Astrocyte of the spinal cord (primary cell): Measurements from ENCODE around the gene ALPP.
"Not testable (repeated sequence)": the region's sequence is repeated elsewhere in the genome, so short reads cannot be mapped to it uniquely, and the experiment has no call there.

Experiments
- DNase-seq: peaks from one replicate; pipeline ENCODE4 v3.0.0; 2011; ENCODE audit warnings: low read depth, low spot score
- H3K4me3 ChIP-seq: 2 replicates; pipeline ENCODE4 v1.5.1; 2011; ENCODE audit warnings: low read depth, mild to moderate bottlenecking, low read length, moderate library complexity
- in situ Hi-C: cut with HindIII; loops from 2 replicates; pipeline ENCODE4 v1.10.0; 2017; ENCODE audit warnings: low sequenced_read_pairs
- TF ChIP-seq, protein P1 (sequence below): IDR thresholded peaks from 2 replicates; pipeline ENCODE4 v1.5.1; 2012; ENCODE audit warnings: low read depth, mild to moderate bottlenecking, low read length, inconsistent platforms

ALPP gene

GRCh38 chr2:232387451-232388171 is 9.1 kb downstream of the ALPP start:
- DNase-seq: no peak
- in situ Hi-C loops: no loop called here
- H3K4me3 ChIP-seq: no peak overlapping the region
- TF ChIP-seq, protein P1, sequence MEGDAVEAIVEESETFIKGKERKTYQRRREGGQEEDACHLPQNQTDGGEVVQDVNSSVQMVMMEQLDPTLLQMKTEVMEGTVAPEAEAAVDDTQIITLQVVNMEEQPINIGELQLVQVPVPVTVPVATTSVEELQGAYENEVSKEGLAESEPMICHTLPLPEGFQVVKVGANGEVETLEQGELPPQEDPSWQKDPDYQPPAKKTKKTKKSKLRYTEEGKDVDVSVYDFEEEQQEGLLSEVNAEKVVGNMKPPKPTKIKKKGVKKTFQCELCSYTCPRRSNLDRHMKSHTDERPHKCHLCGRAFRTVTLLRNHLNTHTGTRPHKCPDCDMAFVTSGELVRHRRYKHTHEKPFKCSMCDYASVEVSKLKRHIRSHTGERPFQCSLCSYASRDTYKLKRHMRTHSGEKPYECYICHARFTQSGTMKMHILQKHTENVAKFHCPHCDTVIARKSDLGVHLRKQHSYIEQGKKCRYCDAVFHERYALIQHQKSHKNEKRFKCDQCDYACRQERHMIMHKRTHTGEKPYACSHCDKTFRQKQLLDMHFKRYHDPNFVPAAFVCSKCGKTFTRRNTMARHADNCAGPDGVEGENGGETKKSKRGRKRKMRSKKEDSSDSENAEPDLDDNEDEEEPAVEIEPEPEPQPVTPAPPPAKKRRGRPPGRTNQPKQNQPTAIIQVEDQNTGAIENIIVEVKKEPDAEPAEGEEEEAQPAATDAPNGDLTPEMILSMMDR: no peak

DNA sequence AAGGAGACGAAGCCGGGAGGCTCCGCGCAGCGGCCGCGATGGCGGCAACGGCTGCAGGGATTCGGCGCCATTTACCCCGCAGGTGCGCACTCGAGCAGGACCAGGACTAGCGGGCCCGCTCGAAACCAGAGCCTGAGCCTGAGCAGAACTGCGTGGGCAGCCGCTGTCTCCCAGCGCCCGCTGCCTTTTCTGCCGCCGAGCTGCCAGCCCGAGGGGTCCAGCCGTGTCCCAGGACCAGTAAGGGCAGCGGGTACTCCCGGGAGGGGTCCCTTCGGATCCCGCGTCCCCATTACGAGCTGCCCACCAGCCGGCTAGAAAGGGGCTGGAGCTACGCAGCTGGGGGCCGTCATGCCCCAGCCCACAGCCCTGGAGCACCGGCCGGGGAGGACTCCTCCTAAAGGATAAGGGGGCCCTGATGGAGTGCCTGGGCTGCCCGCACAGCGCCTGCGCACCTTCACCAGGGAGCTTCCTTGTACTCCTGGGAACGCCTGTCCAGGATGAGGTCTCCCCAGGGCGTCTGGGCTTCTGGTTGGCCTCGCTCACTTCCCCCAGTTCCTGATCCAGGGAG is 9.9 kb downstream of the ALPP start:
- TF ChIP-seq, protein P1: no peak
- in situ Hi-C loops: no loop called here
- H3K4me3 ChIP-seq: no peak overlapping the region
- no peak for DNase-seq

- H3K4me3 ChIP-seq: no peak overlapping the region
- in situ Hi-C loops: no loop called here
- DNase-seq: peak; percentile 67
- TF ChIP-seq, protein P1: no peak
Measured at GRCh38 chr2:232389327-232389726, 10.8 kb downstream of the ALPP start.

DNA sequence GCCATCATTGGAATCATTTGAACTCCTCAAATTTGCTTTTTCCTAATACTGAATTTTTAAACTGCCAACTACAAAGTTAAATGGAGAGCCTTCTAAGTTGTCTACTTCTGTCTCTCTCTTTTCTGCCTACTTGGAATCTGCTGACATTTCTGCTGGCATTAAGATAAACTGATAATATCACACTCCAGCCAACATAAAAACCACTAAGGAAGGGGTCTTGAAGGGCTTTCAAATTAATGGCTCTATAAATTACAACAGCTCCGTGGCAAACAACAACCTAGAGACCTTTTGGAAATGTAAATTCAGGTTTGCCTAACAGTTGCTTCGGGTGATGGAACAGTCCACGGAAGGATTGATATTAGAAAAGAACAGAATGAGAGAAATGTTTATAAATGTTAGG is 12.1 kb downstream of the ALPP start:
- no peak overlapping the region for H3K4me3 ChIP-seq
- in situ Hi-C loops: no loop called here
- DNase-seq: no peak
- TF ChIP-seq, protein P1: no peak

GRCh38 chr2:232393556-232393955 is 15.0 kb downstream of the ALPP start:
- no peak for DNase-seq
- TF ChIP-seq, protein P1: no peak
- no peak overlapping the region for H3K4me3 ChIP-seq
- in situ Hi-C loops: no loop called here

DNA sequence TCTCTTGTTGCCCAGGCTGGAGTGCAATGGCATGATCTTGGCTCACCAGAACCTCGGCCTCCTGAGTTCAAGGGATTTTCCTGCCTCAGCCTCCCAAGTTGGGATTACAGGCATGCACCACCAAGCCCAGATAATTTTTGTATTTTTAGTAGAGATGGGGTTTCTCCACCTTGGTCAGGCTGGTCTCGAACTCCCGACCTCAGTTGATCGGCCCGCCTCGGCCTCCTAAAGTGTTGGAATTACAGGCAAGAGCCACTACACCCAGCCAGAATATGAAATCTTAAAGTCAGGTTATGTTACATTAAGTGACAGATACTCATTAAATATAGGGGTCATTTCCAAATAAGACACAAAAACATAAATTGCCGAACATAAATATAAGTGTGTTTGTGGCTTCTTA is 15.9 kb downstream of the ALPP start:
- in situ Hi-C loops, H3K4me3 ChIP-seq, DNase-seq: not testable (repeated sequence)

GRCh38 chr2:232395586-232395985 is 17.0 kb downstream of the ALPP start:
- in situ Hi-C loops: no loop called here
- TF ChIP-seq, protein P1: no peak
- H3K4me3 ChIP-seq: no peak overlapping the region
- DNase-seq: no peak
